Common myeloid progenitor, CD34-positive (primary cell): Measurements from ENCODE around the gene CFAP251.
A peak's percentile ranks its signal among the peaks of the same experiment; 100 is the strongest.
"Not testable (repeated sequence)": the region's sequence is repeated elsewhere in the genome, so short reads cannot be mapped to it uniquely, and the experiment has no call there.

Source experiments
- CTCF ChIA-PET: fragments of 350-600 bp; sonication (Branson Sonifier 250); formaldehyde crosslinking; loops from one replicate; lab custom pipeline; 2021; ENCODE audit warnings: antibody characterized with exemption; lab: Charles Lee
- POLR2A ChIA-PET: fragments of 350-600 bp; sonication (Branson Sonifier 250); formaldehyde crosslinking; loops from one replicate; lab custom pipeline; 2021; ENCODE audit warnings: antibody characterized with exemption; lab: Charles Lee
- DNase-seq, 3 donors: peaks; one replicate each; pipeline versions ENCODE4 v3.0.0 to v3.0.0-alpha.2; 2013
- H3K27ac ChIP-seq, 2 experiments: 1 replicate in 1 of 2; 2 replicates in 1 of 2; pipeline ENCODE4 v1.7.0; 2013; ENCODE audit warnings: inconsistent platforms in 2 of 2, low read length in 2 of 2, mild to moderate bottlenecking in 2 of 2, low read depth in 1 of 2, moderate library complexity in 1 of 2; ENCODE audit not compliant: severe bottlenecking in 2 of 2, insufficient read depth in 1 of 2, poor library complexity in 1 of 2
- H3K27me3 ChIP-seq, 5 experiments: replicated peaks in 2 of 5; 1 replicate in 3 of 5; 2 replicates in 2 of 5; pipeline versions ENCODE4 v1.6.1 to v1.7.0; 2013; ENCODE audit warnings: low read length in 4 of 5, mild to moderate bottlenecking in 2 of 5, moderate library complexity in 2 of 5, inconsistent platforms in 1 of 5; ENCODE audit not compliant: insufficient read depth in 5 of 5, control insufficient read depth in 4 of 5
- H3K36me3 ChIP-seq, 4 experiments: 1 replicate in 2 of 4; 2 replicates in 2 of 4; pipeline versions ENCODE4 v1.6.1 to v1.7.0; 2013; ENCODE audit warnings: low read length in 3 of 4, control low read depth in 1 of 4, mild to moderate bottlenecking in 1 of 4; ENCODE audit not compliant: control insufficient read depth in 4 of 4, insufficient read depth in 4 of 4
- H3K4me1 ChIP-seq, 4 experiments: 1 replicate in 3 of 4; 2 replicates in 1 of 4; pipeline versions ENCODE4 v1.6.1 to v1.7.1; 2013; ENCODE audit warnings: low read length in 3 of 4, mild to moderate bottlenecking in 3 of 4, control low read depth in 1 of 4, inconsistent platforms in 1 of 4, moderate library complexity in 1 of 4; ENCODE audit not compliant: control insufficient read depth in 4 of 4, insufficient read depth in 4 of 4; ENCODE audit errors: control extremely low read depth in 1 of 4
- H3K4me3 ChIP-seq, 7 experiments: 1 replicate in 4 of 7; 2 replicates in 3 of 7; pipeline versions ENCODE4 v1.5.1 to v1.7.0; 2013; ENCODE audit warnings: mild to moderate bottlenecking in 7 of 7, low read length in 6 of 7, moderate library complexity in 6 of 7, inconsistent platforms in 2 of 7, low read depth in 2 of 7, control low read depth in 1 of 7; ENCODE audit not compliant: insufficient read depth in 4 of 7, control insufficient read depth in 1 of 7; ENCODE audit errors: extremely low read depth in 1 of 7
- H3K9me3 ChIP-seq, 5 experiments: 1 replicate in 4 of 5; 2 replicates in 1 of 5; pipeline versions ENCODE4 v1.6.1 to v1.7.1; 2013; ENCODE audit warnings: low read length in 4 of 5, mild to moderate bottlenecking in 2 of 5, inconsistent platforms in 1 of 5, low read depth in 1 of 5, moderate library complexity in 1 of 5; ENCODE audit not compliant: control insufficient read depth in 4 of 5, insufficient read depth in 2 of 5; ENCODE audit errors: control extremely low read depth in 1 of 5
- WGBS: methylation state at CpG from one replicate; pipeline ENCODE4 v1.1.5; 2013; ENCODE audit not compliant: insufficient coverage; 5-methylcytosine and 5-hydroxymethylcytosine counted together

Gene CFAP251

GRCh38 chr12:121918679-121919038, 267 bp downstream of the CFAP251 start:
- Histone ChIP-seq H3K36me3 (peaks cover 6 to 31% (median 16%) of the 10 kb centered on the region in 4 experiments), H3K9me3 (no peaks in the 10 kb centered on the region), H3K4me3 (peak overlapping the region in 6 of 7 experiments; percentile 3 to 72 (median 50)), H3K27me3 (no peaks in the 10 kb centered on the region), H3K4me1 (peaks cover 0 to 14% (median 12%) of the 10 kb centered on the region in 4 experiments), H3K27ac (peak overlapping the region; percentile 7 to 61)
- 29% methylated on average over 22 of the region's 22 CpGs for whole genome bisulfite sequencing
- ChIA-PET POLR2A (interaction anchor here (0.6 to 1.5 kb wide), 2 partner anchors 105 to 242 kb away, joined by 3 to 7 read pairs; no protein-coding TSS in a partner anchor), CTCF (interaction anchor here (0.9 to 3.8 kb wide), 18 partner anchors 11 to 130 kb away, joined by 3 to 18 read pairs (median 3); partner anchors contain the start of gene BCL7A)
- DNase-seq: no peak

DNA sequence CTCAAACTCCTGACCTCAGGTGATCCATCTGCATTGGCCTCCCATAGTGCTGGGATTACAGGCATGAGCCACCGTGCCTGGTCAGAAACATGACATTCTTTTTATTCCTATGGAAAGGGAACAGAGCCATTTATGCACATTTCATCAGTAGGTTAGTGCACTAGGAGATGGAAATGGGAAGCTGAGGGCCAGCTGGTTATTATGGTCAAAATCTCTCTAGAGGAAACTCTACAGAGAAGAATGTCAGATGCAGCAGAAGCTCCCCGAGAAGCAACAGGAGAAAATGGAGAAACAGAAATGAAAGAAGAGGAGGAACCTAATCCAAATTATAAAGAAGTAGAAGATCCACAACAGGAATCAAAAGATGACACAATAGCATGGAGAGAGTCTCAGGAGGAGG, 2.7 kb downstream of the CFAP251 start:
- peaks cover 2 to 15% (median 8%) of the 10 kb centered on the region in 4 experiments for H3K36me3 ChIP-seq
- DNase-seq: peak in 2 of 3 donors; percentile 39 to 45
- no peaks in the 10 kb centered on the region for H3K27me3 ChIP-seq
- ChIA-PET POLR2A (no interaction called here), CTCF (interaction anchor here (1.4 kb wide), 1 partner anchor 48 kb away, joined by 3 read pairs; no protein-coding TSS in a partner anchor)
- H3K4me1 ChIP-seq: peaks cover 0 to 19% (median 14%) of the 10 kb centered on the region in 4 experiments
- H3K9me3 ChIP-seq: no peaks in the 10 kb centered on the region
- no peak overlapping the region for H3K4me3 ChIP-seq
- whole genome bisulfite sequencing: no CpG with 5 or more reads among the region's 2 CpGs
- no peak overlapping the region for H3K27ac ChIP-seq

GRCh38 chr12:121925358-121925695, 6.9 kb downstream of the CFAP251 start:
- no peaks in the 10 kb centered on the region for H3K36me3 ChIP-seq
- no peak for DNase-seq
- 98% methylated on average over 5 of the region's 7 CpGs for WGBS
- no peak overlapping the region for H3K27ac ChIP-seq
- H3K9me3 ChIP-seq: no peaks in the 10 kb centered on the region
- POLR2A ChIA-PET: interaction anchor here (0.5 kb wide), 1 partner anchor 14 kb away, joined by 3 read pairs; no protein-coding TSS in a partner anchor
- no peak overlapping the region for H3K4me3 ChIP-seq
- H3K27me3 ChIP-seq: no peaks in the 10 kb centered on the region
- H3K4me1 ChIP-seq: peaks cover 3 to 28% (median 18%) of the 10 kb centered on the region in 4 experiments
- CTCF ChIA-PET: interaction anchor here (0.9 to 1.7 kb wide), 3 partner anchors 81 to 198 kb away, joined by 3 to 4 read pairs (median 3); no protein-coding TSS in a partner anchor

DNA sequence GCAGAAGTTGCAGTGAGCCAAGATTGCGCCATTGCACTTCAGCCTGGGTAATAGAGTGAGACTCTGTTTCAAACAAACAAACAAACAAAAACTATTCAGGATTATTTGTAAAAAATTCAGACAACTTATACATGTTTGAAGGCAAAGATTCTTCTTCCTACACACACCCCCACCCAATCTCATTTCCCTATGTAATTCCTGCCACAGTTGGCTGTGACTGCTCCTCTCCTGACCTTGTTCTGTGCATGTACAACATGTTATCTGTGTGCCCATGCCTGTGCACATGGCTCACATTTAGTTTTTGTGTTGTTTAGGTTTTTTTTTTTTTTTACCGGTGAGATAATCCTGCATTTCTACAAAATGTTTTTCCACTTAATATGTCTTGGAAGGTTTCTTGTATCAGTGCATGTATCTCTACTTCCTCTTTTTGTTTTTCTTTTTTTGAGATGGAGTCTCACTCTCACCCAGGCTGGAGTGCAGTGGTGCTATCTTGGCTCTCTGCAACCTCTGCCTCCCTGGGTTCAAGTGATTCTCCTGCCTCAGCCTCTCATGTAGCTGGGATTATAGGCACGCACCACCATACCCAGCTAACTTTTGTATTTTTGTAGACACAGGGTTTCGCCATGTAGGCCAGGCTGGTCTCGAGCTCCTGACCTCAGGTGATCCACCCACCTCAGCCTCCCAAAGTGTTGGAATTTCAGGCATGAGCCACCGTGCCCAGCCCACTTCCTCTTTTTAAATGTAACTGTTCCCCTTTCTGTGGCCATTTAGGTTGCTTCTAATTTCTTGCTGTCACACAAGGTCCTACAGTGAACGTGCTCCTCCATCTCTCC, 8.7 kb downstream of the CFAP251 start:
- no peaks in the 10 kb centered on the region for H3K27me3 ChIP-seq
- 33% methylated on average over 5 of the region's 7 CpGs for WGBS
- H3K4me1 ChIP-seq: peaks cover 3 to 27% (median 17%) of the 10 kb centered on the region in 4 experiments
- ChIA-PET POLR2A (no interaction called here), CTCF (interaction anchor here (1.5 to 1.7 kb wide), 2 partner anchors 42 to 85 kb away, joined by 3 to 4 read pairs; no protein-coding TSS in a partner anchor)
- H3K4me3 ChIP-seq: no peak overlapping the region
- peak overlapping the region in 1 of 2 experiments; percentile 41 for H3K27ac ChIP-seq
- peak in 2 of 3 donors; percentile 76 to 83 for DNase-seq
- H3K9me3 ChIP-seq: no peaks in the 10 kb centered on the region
- H3K36me3 ChIP-seq: no peaks in the 10 kb centered on the region

- ChIA-PET POLR2A (no interaction called here), CTCF (no interaction called here)
- peak overlapping the region in 1 of 2 experiments; percentile 41 for H3K27ac ChIP-seq
These were observed 9.4 kb downstream of the CFAP251 start for GRCh38 chr12:121927813-121928212.

GRCh38 chr12:121929545-121929944, 11.2 kb downstream of the CFAP251 start:
- 95% methylated on average over 6 of the region's 7 CpGs for WGBS
- DNase-seq, H3K4me3 ChIP-seq, H3K36me3 ChIP-seq, CTCF ChIA-PET, H3K9me3 ChIP-seq, POLR2A ChIA-PET, H3K27me3 ChIP-seq, H3K27ac ChIP-seq: not testable (repeated sequence)
- H3K4me1 ChIP-seq: peaks cover 3 to 20% (median 15%) of the 10 kb centered on the region in 4 experiments

More at GRCh38 chr12:121927813-121928212, 9.4 kb downstream of the CFAP251 start:
- Histone ChIP-seq H3K9me3 (no peaks in the 10 kb centered on the region), H3K36me3 (no peaks in the 10 kb centered on the region), H3K4me1 (peaks cover 3 to 27% (median 17%) of the 10 kb centered on the region in 4 experiments), H3K27me3 (no peaks in the 10 kb centered on the region), H3K4me3 (no peak overlapping the region)
- peak in 2 of 3 donors; percentile 55 to 71 for DNase-seq
- 0% methylated on average over 4 of the region's 5 CpGs for WGBS

DNA sequence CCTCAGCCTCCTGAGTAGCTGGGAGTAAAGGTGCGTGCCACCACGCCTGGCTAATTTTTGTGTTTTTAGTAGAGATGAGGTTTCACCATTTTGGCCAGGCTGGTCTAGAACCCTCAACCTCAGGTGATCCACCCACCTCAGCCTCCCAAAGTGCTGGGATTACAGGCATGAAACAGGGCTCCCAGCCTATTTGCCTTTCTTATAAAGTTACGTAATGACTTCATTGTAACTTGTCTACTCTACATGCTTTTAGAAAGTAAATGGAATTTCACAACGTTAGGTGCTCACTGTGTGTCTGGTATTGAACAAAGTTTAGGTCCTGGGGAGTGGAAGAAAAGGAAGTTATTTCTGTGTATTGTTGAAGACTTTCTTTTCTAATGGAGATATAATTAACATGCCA, 12.5 kb downstream of the CFAP251 start:
- no peak overlapping the region for H3K4me3 ChIP-seq
- H3K9me3 ChIP-seq: no peaks in the 10 kb centered on the region
- DNase-seq: no peak
- no peak overlapping the region for H3K27ac ChIP-seq
- no peaks in the 10 kb centered on the region for H3K27me3 ChIP-seq
- H3K4me1 ChIP-seq: peaks cover 3 to 20% (median 15%) of the 10 kb centered on the region in 4 experiments
- no peaks in the 10 kb centered on the region for H3K36me3 ChIP-seq
- CTCF ChIA-PET: no interaction called here
- POLR2A ChIA-PET: no interaction called here
- WGBS: 100% methylated on average over 1 of the region's 4 CpGs
